HG02610 (cell line): ENCODE measurements around the gene TM7SF2.
A peak's percentile ranks its signal among the peaks of the same experiment; 100 is the strongest.

Source experiments
- ATAC-seq: cut with Tn5 transposase; IDR thresholded peaks from one replicate; pipeline ENCODE4 v1.9.1; 2021; ENCODE audit warnings: mild to moderate bottlenecking, moderate library complexity; ENCODE audit not compliant: unreplicated experiment

Gene TM7SF2

DNA sequence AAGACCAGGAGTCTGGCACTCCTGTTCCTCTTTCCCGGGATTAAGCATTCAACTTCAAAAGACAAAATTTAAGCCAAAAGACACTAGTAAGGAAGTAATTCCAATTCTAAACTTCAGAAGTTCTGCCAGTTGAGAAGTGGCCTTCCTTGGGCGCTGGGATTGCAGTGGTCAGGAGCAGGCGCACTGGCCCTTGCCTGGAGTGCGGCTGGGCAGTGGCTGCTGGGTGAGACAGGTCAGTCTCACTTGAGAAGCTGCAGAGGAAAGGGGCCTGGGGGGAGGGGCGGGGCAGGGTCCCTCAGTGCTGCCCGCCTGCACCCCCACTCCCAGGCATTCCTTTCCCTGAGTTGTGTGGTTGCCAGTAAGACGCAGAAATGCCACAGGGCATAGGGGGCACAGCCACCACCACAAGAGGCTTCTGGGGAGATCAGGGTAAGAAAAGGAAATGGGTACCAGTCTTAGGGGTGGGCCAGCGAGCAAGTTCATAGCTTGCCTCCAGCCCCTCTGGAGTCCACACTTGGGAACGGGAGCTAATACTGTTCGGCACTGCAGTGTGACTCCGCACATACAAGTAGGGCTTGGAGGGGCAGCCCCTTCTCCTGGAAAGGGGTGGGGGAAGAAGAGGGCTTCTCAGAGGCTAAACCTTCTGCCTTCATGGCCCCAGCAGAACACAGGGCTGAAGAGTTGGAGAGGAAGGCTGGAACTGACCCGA lies 16.0 kb downstream of the TM7SF2 start:
- ATAC-seq: no peak

DNA sequence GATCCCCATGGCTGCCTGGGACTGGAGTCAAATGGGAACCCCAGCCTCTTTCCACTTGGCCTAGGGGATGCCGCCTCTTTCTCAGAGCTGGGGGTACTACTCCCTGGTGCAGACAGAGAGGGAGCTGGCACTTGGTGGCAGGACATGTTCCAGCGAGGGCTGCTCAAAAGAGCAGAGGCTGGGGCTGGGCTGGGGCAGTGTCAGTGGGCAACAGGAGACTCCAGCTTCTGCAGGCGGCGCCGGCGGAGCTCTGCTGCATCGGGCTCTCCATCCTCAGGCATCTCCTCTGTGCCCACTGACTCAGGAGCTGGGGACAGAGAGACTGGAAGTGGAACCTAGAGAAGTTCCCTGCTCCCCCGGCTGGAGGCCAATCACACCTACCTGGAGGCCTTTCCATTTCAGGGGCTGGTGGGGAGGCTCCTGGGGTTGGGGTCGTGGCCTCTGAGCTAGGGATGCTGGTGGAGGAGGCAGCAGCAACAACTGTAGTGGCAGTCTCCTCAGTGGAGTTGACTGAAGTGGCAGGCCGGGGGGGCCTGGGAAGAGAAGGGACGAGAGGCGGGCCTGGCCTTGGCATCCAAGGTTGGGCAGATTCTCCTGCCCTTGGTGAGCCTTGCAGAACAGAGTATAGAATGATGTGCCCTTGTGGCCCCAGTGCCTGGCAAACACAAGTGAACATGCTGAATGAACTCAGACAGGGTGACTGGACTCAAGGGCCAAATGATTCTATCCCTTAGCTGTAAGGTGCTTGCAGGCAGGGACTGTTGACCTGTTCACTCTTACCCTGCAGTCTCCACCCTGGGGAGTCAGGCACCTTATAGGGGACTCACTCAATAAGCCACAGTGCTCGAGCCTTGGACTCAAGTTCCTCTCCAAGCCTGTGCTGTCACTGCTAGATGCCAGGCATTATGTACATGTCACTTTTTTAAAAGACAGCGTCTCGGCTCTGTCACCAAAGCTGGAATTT lies 16.8 kb downstream of the TM7SF2 start:
- ATAC-seq: no peak

DNA sequence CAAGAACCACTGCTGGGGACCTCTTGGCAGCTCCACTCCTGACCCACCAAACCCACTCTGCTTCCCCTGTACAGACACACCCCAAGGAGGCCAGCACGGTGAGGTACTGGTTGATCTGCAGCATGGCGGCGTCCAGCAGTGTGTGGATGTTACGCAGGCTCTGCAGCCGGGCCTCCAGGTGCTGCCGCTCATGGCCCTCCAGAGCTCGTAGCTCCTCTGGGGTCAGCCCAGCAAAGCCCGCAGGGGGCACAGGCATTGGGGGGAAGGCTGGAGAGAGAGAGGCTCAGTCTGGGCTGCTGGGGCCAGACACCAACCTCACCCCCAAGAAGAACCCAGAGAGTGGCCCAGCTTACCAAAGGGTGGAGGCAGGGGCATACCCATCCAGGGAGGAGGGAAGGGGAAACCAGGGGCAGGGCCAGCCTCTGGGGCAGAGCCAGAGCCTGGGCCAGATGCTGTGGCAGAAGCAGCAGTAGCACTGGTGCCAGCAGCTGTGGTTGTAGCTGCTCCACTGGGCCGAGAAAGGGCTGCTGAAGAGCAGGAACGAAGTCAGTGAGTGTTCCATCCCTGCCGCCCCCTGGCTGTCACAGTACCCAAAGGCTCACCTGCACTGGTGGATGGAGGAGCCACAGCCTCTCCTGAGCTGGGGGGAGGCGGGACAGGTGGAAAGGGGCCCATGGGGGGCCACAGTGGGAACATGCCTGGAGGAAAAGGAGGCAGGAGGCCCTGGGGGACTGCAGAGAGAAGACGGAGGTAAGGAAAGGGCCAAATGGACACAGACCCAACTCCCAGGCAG lies 18.2 kb downstream of the TM7SF2 start:
- ATAC-seq: no peak

DNA sequence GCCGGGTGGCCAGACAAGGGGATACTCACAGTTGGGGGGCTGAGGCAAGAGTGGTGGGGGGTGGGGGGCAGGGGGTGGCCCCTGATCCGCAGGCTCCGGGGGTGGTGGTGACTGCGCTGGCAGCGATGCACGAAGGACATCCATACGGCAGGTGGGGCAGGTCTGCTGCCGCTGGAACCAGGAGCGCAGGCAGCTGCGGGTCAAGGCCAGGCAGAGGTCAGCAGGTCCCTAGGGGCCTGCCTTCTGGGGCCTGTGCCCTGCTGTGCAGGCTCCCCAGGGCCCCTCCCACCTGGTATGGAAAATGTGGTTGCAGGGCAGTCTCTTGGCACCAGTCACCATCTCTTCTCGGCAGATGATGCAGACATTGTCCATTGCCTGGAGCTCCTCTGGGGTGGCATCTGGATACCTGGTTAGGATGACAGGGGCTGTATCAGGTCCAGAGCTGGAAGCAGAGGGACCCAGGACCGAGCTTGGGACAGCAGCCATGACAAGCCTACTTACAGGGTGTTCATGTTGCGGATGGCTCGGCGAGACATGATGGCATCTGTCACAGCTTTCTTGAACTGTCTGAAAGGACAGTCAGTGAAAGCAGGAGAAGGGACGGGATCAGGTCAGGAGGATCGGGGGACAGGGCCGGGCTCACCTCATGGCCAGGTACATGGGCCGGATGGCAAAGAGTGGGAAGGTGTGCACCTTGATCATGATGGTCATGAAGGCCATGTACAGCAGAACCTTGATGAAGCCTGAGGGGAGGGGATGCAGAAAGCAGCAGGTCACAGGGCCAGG lies 19.2 kb downstream of the TM7SF2 start:
- ATAC-seq: no peak

DNA sequence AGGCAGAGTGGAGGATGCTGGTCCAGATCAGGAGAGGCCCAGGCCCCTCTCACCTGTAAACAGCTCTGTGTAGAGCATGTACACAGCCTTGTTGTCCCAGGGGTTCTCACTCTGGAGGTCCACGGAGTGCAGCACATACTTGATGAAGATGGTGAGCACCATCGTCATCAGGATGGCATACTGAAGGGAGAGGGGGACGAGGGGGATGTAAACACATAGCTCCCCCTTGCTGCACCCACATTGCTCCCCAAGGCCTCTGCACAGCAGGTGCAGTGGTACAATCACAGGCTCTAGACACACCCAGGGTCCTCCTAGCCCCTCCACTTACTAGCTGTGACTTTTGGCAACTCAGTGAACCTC lies 19.7 kb downstream of the TM7SF2 start:
- no peak for ATAC-seq

DNA sequence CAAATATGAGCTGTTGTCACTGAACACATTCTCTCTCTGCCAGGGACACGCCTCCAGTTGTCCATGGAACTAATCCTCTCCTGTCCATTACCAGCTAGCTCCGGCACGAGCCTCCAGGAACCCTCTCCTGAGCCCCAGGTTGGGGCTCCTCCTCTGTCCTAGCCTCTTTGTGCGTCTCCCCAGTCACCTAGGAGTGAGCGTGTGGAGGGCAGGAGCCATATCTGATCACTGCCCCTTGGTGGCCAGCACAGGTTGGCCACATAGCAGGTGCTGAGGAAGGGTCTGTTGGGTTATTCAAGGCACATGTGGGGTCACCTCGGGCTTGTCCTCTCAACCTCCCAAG lies 20.2 kb downstream of the TM7SF2 start:
- no peak for ATAC-seq

DNA sequence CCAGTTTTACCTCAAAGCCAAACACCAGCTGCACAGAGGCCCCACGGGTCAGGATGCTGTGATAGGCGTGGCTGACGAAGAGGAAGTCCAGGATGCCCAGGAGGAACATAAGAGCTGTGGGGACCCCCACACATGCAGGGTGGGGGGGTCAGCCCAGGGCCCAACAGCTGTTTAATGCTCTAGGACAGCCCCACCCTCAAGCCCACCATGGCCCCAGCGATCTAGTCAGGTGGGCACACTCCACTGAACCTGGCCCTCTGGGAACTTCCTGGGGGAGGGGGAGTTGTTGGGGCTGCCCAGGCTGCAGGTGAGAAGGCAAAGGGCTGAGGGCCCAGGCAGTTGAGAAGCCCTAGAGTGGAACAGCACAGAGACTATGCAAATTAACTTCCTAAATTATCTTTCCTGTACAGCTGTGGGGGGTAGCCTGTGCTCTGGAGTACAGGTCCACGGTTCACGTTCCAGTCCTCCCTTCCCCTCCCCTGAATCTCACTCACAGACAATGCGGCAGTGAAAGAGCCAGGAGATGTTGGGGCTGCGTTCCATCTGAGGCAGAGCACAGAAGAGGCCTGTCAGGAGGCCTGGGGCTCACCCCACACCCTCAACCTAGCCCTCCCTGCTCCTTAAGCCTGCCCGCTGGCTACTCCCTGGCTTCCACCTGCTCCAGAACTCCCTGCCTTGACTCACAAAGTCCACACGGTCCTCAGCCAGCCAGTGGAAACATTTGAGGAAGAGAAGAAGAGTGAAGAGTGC lies 20.7 kb downstream of the TM7SF2 start:
- peak; percentile 40 for ATAC-seq

DNA sequence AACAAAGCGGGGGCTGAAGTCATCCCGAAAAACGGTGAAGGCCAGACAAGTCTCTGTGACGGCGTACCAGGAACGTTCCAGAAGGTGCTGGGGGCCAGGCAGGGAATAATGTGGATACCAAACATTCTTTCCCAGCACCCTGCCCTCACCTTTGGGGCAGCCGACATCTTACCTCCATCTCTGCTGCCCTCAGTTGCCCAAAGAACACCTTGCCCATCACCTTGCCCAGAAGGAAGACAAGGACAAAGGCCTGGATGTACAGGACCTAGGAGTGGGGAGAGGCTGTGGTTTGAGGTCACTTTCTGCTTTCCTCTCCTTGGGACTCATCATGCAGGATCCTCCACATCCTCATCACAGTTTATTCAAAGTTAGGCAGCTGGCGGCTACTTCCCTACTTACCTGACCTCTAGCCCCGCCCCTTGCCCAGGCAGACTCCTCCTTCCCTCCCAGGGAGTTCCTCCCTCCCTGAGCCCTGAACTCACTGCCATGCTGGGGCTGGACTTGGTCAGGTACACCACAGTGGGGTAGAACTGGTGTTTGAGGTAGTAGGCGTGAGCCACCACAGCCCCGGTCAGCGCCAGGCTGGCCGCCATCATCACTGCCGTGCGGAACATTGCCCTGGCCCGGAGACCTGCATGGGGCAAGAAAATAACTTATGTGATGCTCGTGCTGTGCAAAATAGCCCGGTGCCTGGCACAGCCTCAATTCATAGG lies 21.5 kb downstream of the TM7SF2 start:
- no peak for ATAC-seq

DNA sequence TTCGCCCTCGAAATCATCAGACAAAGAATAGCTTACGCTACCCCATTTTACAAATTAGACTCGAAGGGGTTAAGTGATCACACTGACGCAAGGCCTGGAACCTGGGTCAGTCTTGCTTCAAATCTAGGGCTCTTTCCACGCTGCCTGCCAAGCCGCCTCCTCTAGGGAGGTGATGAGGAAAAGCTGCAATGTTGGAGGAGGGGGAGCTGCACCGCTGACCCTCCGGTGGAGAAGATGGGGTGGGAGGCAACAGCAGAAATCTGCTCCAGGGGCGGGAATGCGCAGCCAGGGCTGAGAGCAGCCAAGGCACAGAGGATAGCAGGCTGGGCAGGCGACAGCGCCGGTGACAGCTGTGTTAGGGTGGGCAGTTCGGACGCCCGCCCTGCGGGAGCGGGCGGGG lies 22.1 kb downstream of the TM7SF2 start:
- no peak for ATAC-seq

DNA sequence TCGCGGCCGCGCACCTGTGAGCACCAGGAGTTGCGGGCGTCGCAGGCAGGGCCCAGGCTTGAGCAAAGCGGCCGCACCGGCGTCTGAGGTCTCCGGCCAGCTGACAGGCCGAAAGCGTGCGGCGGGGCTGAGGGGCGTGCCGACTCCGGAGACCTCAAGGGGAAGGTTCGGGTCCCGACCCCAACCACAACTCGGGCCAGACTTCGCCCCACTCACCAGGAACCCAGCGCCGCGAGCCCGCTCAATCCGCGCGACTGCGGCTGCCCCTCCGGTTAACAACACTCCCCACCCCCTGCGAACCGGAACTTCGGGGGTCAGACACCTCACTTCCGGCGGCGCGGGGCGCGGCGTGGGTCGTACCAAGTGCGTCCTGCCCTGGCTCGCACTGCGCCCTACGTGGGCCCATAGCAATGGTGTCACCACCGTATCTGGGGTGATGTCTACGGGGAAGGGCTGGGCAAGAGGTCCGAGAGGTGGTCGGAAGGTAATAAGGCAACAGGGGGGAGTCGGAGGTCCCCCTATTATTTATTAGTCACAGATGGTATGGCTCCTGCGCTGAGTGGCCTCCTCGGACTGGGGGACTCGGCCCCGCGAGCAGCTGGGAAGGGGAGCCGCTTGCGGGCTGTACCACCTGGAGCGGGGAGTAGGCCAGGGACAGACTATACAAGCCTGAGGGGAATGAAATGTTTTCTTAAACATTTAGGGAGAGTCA lies 22.7 kb downstream of the TM7SF2 start, which contains the start of gene SYVN1:
TSS of gene SYVN1 (minus strand) at position 280 of the 712 bp plus-strand sequence. CDS start 918 bp downstream, outside the sequence.
- ATAC-seq: peak; percentile 55

DNA sequence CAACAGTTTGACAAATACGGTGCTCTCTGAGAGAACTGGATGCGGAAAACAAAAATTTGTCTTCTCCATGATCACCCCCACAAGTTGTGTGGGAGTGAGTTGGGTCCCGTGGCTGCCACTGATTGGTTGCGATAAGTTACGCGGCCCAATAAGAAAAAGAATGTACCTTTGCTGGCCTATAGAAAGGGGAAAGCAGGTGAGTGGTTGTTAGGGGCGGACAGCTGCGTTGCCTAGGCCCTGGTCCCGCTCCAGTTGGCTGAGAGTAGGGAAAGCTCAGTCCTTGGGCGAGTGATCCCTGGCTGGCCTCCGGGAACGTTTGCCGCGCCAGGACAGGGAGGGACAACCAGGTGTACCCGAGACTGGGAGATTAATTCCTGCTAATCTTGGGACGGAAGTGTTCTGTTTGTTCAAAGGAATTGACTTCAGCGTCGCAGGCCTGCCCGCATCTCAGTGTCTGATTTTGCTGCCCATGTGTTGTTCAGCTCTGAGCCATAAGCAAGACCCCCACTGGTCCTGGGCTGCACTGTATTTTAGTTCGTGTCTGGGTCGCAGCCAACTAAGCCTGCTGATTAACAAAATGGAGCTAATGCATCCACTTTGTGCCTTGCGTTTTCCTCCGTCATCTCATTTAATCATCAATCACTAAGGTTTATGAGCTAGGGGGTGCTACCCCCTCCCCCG lies 23.4 kb downstream of the TM7SF2 start:
- ATAC-seq: peak; percentile 66

DNA sequence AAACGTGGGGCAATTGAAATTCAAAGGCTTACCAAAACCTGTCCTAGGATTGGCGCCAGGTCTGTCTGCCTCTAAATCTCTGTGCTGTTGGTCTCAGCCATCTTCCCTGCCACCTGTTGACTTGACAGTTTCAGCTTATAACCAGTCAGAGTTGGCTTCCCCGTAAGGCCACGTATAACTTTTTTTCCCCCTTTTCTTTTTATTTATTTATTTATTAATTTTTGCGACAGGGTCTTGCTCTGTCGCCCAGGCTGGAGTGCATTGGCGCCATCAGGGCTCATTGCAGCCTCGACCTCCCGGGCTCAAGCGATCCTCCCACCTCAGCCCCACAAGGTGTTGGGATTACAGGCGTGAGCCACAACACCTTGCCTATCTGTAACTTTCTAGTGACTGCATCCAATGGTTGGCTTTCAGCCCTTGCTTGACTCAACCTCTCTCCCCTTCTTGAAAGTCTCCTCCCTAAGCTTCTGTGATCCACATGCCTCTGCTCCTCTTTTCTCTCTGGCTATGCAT lies 24.0 kb downstream of the TM7SF2 start:
- ATAC-seq: no peak

DNA sequence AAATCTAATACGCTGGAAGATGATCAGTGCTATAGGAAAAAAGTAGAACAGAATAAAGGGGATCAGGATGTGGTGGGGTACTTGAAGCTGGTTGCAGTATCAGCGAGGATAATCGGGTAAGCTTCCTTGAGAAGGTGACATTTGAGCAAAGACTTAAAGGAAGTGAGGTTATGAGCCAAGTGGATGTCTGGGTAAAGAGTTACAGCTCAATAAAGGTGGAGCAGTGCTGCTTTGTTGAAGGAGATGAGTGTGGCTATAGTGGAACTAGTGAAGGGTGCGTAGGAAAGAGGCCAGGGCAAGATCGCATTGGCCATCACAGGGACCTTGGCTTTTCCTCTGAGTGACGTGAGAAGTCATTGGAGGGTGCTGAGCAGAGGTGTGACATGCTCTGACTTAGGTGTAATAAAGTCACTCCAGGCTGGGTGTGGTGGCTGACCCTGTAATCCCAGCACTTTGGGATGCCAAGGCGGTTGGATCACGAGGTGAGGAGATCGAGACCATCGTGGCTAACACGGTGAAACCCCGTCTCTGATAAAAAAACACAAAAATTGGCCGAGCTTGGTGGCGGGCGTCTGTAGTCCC lies 24.9 kb downstream of the TM7SF2 start:
- ATAC-seq: no peak

DNA sequence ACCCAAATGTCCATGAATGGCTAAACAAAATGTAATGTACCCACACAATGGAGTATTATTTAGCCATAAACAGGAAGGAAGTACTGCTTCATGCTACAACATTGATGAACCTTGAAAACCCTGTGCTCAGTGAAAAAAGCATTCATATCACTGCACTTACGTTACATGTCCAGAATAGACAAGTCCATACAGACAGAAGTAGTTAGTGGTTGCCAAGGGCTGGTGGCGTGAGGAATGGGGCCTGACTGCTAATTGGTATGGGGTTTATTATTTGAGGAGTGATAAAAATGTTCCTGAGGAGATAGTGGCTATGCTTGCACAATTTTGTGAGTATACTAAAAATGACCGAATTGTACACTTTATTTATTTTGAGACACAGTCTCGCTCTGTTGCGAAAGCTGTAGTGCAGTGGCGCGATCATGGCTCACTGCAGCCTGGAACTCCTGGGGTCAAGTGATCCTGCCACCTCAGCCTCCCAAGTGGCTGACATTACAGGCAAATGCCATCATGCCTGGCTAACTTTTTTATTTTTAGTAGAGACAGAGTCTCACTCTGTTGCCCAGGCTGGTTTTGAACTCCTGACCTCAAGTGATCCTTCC lies 30.3 kb downstream of the TM7SF2 start:
- no peak for ATAC-seq

DNA sequence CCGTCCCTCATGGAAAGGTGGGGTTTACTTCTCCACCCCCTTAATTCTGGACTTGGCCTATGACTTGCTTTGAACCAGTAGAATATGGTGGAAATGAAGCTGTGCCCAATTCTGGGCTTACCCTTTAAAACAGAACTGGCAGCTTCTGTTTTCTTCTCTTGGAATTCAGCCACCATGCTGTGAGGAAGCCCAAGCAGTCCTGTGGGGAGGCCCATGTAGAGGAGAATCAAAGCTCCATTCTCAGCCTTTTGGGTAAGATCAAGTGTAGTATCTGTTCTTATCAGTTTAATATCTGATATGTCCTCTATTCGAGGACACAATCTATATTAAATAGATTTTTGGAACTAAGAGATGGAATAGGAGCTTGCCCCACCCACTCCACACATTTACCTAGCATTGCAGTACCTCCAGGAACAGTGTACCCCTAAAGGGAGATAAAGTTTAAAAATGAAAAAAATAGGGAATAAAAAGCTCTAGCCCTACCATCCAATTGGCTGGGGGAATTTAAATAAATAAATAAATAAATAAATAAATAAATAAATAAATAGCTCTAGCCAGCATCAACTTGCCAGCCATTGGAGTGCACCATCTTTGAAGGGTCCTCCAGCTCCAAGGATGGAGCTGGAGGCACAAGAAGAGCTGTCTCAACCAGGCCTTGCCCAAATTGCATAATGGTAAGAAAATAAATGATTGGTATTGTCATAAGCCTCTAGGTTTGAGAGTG lies 35.8 kb downstream of the TM7SF2 start:
- ATAC-seq: no peak

DNA sequence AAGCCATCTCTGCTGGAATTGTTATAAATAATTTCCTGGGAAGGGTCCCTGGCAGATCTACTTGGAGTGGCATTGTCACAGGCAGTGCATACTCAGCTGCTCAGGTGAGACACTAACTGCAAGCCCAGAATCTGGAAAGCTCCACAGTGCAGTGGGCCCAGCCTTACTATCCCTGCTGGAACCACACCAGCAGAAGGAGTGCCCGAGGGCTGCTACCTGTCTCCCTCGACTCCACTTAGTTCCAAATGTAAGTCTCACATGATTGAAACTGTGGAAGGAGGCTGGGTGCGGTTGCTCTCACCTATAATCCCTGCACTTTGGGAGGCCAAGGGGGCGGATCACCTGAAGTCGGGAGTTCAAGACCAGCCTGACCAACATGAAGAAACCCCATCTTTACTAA lies 37.0 kb downstream of the TM7SF2 start:
- no peak for ATAC-seq
